K562 (cell line): ENCODE data around the gene TXNDC8. TPM values are rescaled to one million over a fixed set of nuclear protein-coding genes. Genes with fewer than 3 reads are reported as not detected.

ENCODE experiments used
- DIDO1 ChIP-seq: fragments of 450-650 bp; IDR thresholded peaks from 2 replicates; pipeline ENCODE4 v1.6.1; 2016; ENCODE audit warnings: low read depth, missing biosample characterization, missing genetic modification characterization
- DMBX1 ChIP-seq: fragments of 250-450 bp; sonication (Bioruptor Pico); IDR thresholded peaks from 2 replicates; pipeline ENCODE4 v1.8.0; 2022; ENCODE audit warnings: inconsistent platforms, mild to moderate bottlenecking, moderate library complexity, borderline replicate concordance
- FOSL1 ChIP-seq: fragments of 200-800 bp; sonication (Bioruptor generic); conservative IDR thresholded peaks from 2 replicates; pipeline ENCODE4 v1.6.1; 2016; ENCODE audit warnings: missing genetic modification characterization, missing compliant biosample characterization
- HOXB6 ChIP-seq: fragments of 250-450 bp; sonication (Bioruptor Pico); IDR thresholded peaks from 2 replicates; pipeline ENCODE4 v1.5.1; 2022; ENCODE audit warnings: mild to moderate bottlenecking, borderline replicate concordance
- KLF16 ChIP-seq: IDR thresholded peaks from 2 replicates; pipeline ENCODE4 v1.6.1; 2016; ENCODE audit warnings: antibody characterized with exemption
- NFE2 ChIP-seq: IDR thresholded peaks from 2 replicates; pipeline ENCODE4 v1.6.1; 2014; ENCODE audit warnings: antibody characterized with exemption, low read depth
- PBX2 ChIP-seq, 2 experiments: IDR thresholded peaks in 1 of 2; conservative IDR thresholded peaks in 1 of 2; 2 replicates each; pipeline ENCODE4 v1.6.1; 2016; ENCODE audit warnings: low read depth in 2 of 2, mild to moderate bottlenecking in 1 of 2, missing compliant biosample characterization in 1 of 2, missing genetic modification characterization in 1 of 2, moderate library complexity in 1 of 2
- PTTG1 ChIP-seq: fragments of 450-650 bp; IDR thresholded peaks from 2 replicates; pipeline ENCODE4 v1.6.1; 2016; ENCODE audit warnings: low read depth, mild to moderate bottlenecking, missing genetic modification characterization, missing compliant biosample characterization
- RCOR1 ChIP-seq, 2 experiments: IDR thresholded peaks; 2 replicates each; pipeline ENCODE4 v1.6.1; 2012; ENCODE audit warnings: low read depth in 2 of 2, low read length in 2 of 2, borderline replicate concordance in 1 of 2, improper control_type of control experiment in 1 of 2
- U2AF2 ChIP-seq: fragments of 200-400 bp; formaldehyde crosslinking; optimal IDR thresholded peaks from 2 replicates; pipeline ENCODE3; 2017; ENCODE audit warnings: low read depth, mild to moderate bottlenecking, low read length
- ZBTB9 ChIP-seq: fragments of 450-650 bp; formaldehyde crosslinking; IDR thresholded peaks from 2 replicates; pipeline ENCODE4 v1.4.0; 2020; ENCODE audit warnings: mild to moderate bottlenecking, moderate library complexity
- ZNF146 ChIP-seq: IDR thresholded peaks from one replicate; pipeline ENCODE4 v1.6.1; 2018; ENCODE audit warnings: missing compliant biosample characterization; ENCODE audit not compliant: unreplicated experiment
- ZNF407 ChIP-seq: fragments of 450-650 bp; IDR thresholded peaks from 2 replicates; pipeline ENCODE4 v1.6.1; 2016; ENCODE audit warnings: low read depth
- ZNF561 ChIP-seq: fragments of 450-650 bp; formaldehyde crosslinking; conservative IDR thresholded peaks from 2 replicates; pipeline ENCODE4 v1.4.0; 2020; ENCODE audit warnings: mild to moderate bottlenecking, moderate library complexity
- ZNF778 ChIP-seq: fragments of 450-650 bp; formaldehyde crosslinking; IDR thresholded peaks from 2 replicates; pipeline ENCODE4 v1.4.0; 2020; ENCODE audit warnings: mild to moderate bottlenecking, moderate library complexity
- ZNF830 ChIP-seq: fragments of 250-450 bp; sonication (Bioruptor Pico); IDR thresholded peaks from 2 replicates; pipeline ENCODE4 v1.5.0; 2021; ENCODE audit warnings: mild to moderate bottlenecking
- polyA plus RNA-seq, 8 experiments: library from polyadenylated mRNA; depleted of rRNA in 4 of 8; stranded (reverse) in 5 of 8; unstranded in 3 of 8; fragments of >200 nt; fragmentation: Nextera tagmentation in 2 of 8; fragmentation: Illumina TruSeq in 1 of 8; extraction: Ambion mirVana in 2 of 8; extraction: Trizol in 1 of 8; gene quantifications; 2 replicates each; pipeline versions ENCODE4 v1.2.1 to v1.2.3, GENCODE V29; 2011 to 2014; ENCODE audit warnings: inconsistent platforms in 1 of 8, missing spikeins in 1 of 8
- total RNA-seq, 7 experiments: library from RNA; depleted of rRNA in 6 of 7; stranded (reverse); fragments of >200 nt in 6 of 7; fragmentation: Illumina TruSeq in 2 of 7; extraction: Trizol in 2 of 7; gene quantifications; 2 replicates each; pipeline versions ENCODE4 v1.2.1 to v1.2.3, GENCODE V29; 2011 to 2021; ENCODE audit warnings: low replicate concordance in 1 of 7

Gene TXNDC8
- total and polyA plus RNA-seq, 9 of the 15 experiments (the other 6 are each of a cell fraction or from before 2014, with no cell fraction given) = not detected

GRCh38 chr9:110256380-110257096 is 81.1 kb downstream of the TXNDC8 start, which contains the start of gene TXN (continued):
- TF ChIP-seq KLF16 (0 out of 2 replicates have a peak, but pooled peaks have one; percentile 48), DMBX1 (CRISPR knock-in tag) (no peak), ZNF407 (no peak), U2AF2 (no peak), HOXB6 (CRISPR knock-in tag) (no peak), NFE2 (peak; percentile 100), ZNF146 (CRISPR knock-in tag) (no peak), PBX2 (CRISPR knock-in tag; IDR thresholded peaks at IDR 0.05; ENCODE audit: low read depth) (no peak), PBX2 (tag; conservative IDR thresholded peaks at IDR 0.05; ENCODE audit: low read depth) (no peak), ZBTB9 (CRISPR knock-in tag) (no peak), FOSL1 (tag) (no peak), PTTG1 (tag) (no peak), ZNF561 (CRISPR knock-in tag) (no peak), RCOR1 (IDR thresholded peaks at IDR 0.05; ENCODE audit: borderline replicate concordance in 1 of 2, low read depth in 2 of 2, low read length in 2 of 2) (peak in 1 of 2 experiments; percentile 50; a peak in 2 of 4 replicates), ZNF830 (no peak), DIDO1 (tag) (no peak), ZNF778 (no peak)
